ENCODE results near the gene NUP62.

DNA sequence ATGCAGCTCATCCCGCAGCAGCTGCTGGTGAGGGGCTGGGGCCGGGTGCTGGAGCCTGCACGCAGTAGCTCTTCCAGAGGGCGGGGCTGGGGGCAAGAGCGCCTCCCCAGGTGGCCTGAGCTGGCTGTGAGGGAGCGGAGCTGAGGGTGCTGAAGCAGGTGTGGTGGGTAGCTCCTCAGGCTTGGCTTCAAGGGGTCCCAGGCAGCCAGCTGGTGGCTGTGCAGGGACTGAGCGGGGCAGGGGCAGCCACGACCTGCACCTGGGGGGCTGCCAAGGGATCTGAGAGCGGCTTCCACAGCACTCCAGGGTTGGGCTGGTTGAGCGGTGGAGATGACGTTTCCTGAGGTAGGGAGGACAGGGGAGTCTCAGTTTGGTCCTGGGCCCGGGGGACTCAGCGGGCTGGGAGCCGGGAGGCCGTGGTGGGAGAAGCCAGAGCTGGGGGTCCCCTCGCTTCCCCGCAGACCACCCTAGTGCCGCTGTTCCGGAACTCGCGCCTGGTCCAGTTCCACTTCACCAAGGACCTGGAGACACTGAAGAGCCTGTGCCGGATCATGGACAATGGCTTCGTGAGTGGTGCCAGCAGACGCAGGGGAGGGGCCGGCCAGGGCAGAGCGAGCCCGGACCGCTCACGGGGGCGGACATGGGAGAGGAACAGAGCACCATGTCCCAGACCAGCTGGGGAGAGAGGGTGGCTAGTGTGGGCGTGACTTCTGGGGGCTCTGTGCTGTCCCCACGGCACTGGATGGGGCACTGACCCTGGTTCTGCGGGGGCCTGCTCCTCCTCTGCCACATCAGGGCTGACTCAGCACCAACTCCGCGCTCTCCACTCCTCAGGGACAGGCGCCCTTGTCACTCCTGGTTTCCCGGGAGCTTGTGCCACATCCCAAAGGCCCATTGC, 71.0 kb downstream of the NUP62 start:
- TF ChIP-seq, protein P1, sequence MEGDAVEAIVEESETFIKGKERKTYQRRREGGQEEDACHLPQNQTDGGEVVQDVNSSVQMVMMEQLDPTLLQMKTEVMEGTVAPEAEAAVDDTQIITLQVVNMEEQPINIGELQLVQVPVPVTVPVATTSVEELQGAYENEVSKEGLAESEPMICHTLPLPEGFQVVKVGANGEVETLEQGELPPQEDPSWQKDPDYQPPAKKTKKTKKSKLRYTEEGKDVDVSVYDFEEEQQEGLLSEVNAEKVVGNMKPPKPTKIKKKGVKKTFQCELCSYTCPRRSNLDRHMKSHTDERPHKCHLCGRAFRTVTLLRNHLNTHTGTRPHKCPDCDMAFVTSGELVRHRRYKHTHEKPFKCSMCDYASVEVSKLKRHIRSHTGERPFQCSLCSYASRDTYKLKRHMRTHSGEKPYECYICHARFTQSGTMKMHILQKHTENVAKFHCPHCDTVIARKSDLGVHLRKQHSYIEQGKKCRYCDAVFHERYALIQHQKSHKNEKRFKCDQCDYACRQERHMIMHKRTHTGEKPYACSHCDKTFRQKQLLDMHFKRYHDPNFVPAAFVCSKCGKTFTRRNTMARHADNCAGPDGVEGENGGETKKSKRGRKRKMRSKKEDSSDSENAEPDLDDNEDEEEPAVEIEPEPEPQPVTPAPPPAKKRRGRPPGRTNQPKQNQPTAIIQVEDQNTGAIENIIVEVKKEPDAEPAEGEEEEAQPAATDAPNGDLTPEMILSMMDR (IDR thresholded peaks at IDR 0.05): no peak
- TF ChIP-seq POLR2A (IDR thresholded peaks at IDR 0.05): no peak
